Measurements from ENCODE around the gene CABYR.

CABYR gene

GRCh38 chr18:24188120-24188519 is 49.3 kb downstream of the CABYR start:
- DNase-seq (ENCODE audit: insufficient read length, low spot score) (no peak), FAIRE-seq (no peak)

- DNase-seq (ENCODE audit: insufficient read length, low spot score) (no peak), FAIRE-seq (no peak)
Measured at GRCh38 chr18:24189007-24189528, 50.2 kb downstream of the CABYR start.

GRCh38 chr18:24189664-24190346 is 50.9 kb downstream of the CABYR start:
- DNase-seq (ENCODE audit: insufficient read length, low spot score) (no peak), FAIRE-seq (no peak)

GRCh38 chr18:24190590-24190989 is 51.7 kb downstream of the CABYR start:
- FAIRE-seq = no peak
- DNase-seq (ENCODE audit: insufficient read length, low spot score) = no peak

- no peak for FAIRE-seq
- no peak for DNase-seq (ENCODE audit: insufficient read length, low spot score)
Measured at GRCh38 chr18:24195296-24196053, 56.6 kb downstream of the CABYR start.

GRCh38 chr18:24196764-24197163 is 57.9 kb downstream of the CABYR start:
- DNase-seq (ENCODE audit: insufficient read length, low spot score) (no peak), FAIRE-seq (no peak)

DNA sequence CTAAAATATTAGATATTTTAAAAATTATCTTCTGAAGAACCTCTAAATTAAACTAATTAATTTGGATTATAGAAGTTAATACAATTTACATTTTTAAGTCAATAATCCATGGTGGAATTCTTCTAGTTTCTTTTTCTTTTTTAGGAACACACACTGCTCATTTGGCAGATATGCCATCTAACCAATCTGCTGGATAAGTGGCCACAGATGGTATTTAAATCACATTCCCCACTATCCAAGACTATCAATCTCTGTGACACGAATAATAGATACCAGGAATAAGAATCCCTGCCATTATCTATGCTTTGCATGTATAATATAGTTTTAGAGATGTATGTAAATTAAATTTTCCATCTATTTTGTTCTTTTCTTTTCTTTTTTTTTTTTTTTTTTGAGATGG is 58.5 kb downstream of the CABYR start:
- FAIRE-seq (no peak), DNase-seq (ENCODE audit: insufficient read length, low spot score) (no peak)

- FAIRE-seq (no peak), DNase-seq (ENCODE audit: insufficient read length, low spot score) (no peak)
Measured at GRCh38 chr18:24198461-24198860, 59.6 kb downstream of the CABYR start.

DNA sequence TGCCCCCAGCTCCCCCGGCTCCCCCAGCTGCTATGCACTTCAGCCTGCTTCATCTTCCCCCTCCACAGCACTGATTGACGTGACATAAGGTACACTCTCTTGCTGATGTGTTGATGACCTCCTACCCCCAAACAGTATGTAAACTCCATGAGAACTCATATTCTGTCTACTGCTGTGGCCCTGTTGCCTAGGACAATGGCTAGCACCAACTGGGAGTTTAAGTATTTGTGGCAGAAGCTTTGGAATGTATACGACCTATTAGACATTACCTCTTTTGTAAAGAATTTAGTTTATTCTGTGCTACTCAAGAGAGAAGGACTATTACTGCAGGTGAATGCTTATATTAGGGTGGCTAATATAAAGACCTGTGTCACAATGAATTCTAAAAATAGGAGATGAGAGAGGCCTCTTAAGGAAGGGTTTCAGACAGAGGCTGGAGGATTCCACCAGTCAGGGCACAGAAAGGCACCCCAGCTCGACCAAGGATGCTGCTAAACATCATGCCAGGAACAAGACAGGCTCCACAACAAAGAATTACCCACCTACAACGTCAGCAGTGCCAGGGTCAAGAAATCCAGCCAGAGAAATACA is 60.6 kb downstream of the CABYR start:
- no peak for DNase-seq (ENCODE audit: insufficient read length, low spot score)
- peak; percentile 23 for FAIRE-seq

DNA sequence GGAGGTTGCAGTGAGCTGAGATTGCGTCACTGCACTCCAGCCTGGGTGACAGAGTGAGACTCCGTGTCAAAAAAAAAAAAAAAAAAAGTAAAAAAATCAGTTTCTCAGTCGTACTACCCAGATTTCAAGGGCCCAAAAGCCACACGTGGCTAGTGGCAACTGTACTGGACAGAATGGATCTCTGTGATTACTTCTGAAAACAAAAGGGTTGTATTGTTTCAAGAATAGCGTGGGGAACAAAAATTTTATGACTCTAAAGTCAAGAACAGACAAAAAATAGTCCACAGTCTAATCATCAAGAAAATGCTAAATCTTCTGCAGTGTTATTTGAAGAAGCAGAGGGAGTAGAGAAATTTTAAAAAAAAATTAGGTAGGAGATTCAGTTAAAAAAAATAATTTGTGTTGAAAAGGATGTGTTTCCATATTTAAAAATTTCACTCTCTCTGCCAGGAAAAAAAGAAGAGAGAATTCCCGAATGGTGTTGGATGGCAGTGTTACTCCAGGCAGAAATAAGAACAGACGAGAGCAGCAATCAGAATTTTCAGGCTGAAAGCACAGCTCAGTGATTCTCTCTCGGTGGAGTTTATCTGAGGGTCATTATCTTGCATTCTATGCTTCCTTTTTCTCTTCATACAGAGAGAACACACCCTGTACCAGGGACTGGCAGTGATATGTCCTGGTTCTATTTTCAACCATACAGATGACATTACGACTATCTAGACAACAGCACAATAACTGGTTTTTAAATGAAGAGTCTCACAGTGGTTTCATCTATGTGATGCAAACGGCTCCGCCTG is 61.8 kb downstream of the CABYR start:
- DNase-seq (ENCODE audit: insufficient read length, low spot score) (no peak), FAIRE-seq (no peak)

- no peak for DNase-seq (ENCODE audit: insufficient read length, low spot score)
- FAIRE-seq = no peak
Measured at GRCh38 chr18:24201699-24202687, 63.1 kb downstream of the CABYR start.

DNA sequence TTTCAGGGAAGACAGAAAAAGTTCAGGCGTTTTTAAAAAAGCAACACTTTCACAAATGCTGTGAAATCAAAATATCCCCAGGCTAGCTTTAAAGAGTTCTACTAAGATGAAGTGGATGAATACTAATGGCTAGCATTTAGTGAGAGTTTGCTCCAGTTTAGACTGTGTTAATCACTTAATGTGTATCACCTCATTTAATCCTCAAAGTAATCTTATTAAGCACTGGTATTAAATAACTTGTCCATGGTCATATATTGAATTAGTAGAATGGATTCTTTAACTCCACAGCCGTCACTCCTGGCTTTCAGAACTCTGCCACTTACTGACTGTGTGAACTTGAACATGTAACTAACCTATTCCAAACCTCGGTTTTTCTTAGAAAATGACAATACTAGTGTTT is 66.0 kb downstream of the CABYR start:
- FAIRE-seq (no peak), DNase-seq (ENCODE audit: insufficient read length, low spot score) (no peak)

- DNase-seq (ENCODE audit: insufficient read length, low spot score) = no peak
- FAIRE-seq = no peak
Measured at GRCh38 chr18:24208270-24209035, 69.6 kb downstream of the CABYR start.

DNA sequence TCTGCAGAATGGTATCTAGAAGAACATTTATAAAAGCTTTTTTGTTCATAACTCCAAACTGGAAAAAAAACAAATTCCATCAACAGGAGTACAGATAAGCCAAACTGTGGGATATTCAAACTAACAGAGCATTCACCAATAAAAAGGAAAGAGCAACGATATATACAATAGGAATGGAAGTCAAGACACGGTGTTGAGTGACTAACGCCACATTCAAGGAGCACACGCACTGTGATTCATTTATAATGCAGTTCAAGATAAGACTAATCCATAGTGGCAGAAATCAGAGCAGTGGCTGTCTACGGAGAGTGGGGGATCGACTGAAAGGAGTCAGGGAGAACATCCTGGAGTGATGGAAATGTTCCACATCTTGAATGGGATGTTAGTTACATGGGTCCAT is 70.7 kb downstream of the CABYR start:
- FAIRE-seq (no peak), DNase-seq (ENCODE audit: insufficient read length, low spot score) (no peak)

Measured in HTR-8/SVneo (cell line).